ENCODE data around the gene RERE. TPM values are rescaled to one million over a fixed set of nuclear protein-coding genes. Genes with fewer than 3 reads are reported as not detected.
"Not testable (repeated sequence)": the region's sequence is repeated elsewhere in the genome, so short reads cannot be mapped to it uniquely, and the experiment has no call there.

The RERE gene
- total RNA-seq, 4 donors from 2014 or later: 86.4 to 111 (median 103) TPM

DNA sequence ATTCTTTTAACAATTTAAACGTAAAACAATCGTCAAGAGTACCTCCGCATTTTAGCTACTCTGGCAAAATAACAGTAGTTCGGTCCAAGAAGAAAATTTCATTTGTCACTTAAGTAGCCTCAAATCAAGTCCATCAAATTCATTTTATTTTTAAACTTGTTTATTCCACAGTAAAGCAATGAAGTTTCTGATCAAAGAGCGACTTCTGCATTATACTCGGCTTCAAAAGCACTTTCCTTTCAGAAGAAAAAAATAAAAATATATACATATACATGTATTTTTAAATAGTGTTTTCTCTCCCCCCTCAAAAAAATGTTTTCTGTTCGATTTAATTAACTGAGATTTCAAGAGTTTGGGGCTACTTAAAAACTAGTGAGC lies 115.0 kb downstream of the RERE start:
- Histone ChIP-seq H3K4me1 (peaks cover 0 to 52% (median 26%) of the 10 kb centered on the region in 4 donors), H3K4me3 (peak overlapping the region; percentile 58 to 81 (median 68)), H3K27ac (peak overlapping the region; percentile 33 to 93 (median 87)), H3K9me3 (no peaks in the 10 kb centered on the region), H3K27me3 (no peaks in the 10 kb centered on the region), H3K36me3 (no peaks in the 10 kb centered on the region)
- TF ChIP-seq, protein P1, sequence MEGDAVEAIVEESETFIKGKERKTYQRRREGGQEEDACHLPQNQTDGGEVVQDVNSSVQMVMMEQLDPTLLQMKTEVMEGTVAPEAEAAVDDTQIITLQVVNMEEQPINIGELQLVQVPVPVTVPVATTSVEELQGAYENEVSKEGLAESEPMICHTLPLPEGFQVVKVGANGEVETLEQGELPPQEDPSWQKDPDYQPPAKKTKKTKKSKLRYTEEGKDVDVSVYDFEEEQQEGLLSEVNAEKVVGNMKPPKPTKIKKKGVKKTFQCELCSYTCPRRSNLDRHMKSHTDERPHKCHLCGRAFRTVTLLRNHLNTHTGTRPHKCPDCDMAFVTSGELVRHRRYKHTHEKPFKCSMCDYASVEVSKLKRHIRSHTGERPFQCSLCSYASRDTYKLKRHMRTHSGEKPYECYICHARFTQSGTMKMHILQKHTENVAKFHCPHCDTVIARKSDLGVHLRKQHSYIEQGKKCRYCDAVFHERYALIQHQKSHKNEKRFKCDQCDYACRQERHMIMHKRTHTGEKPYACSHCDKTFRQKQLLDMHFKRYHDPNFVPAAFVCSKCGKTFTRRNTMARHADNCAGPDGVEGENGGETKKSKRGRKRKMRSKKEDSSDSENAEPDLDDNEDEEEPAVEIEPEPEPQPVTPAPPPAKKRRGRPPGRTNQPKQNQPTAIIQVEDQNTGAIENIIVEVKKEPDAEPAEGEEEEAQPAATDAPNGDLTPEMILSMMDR (IDR thresholded peaks at IDR 0.05): no peak
- TF ChIP-seq POLR2A (IDR thresholded peaks at IDR 0.05): no peak
- 11 to 14% methylated on average over 7 of the region's 7 CpGs for WGBS, 2 donors
- DNase-seq (ENCODE audit: low spot score in 2 of 2): no peak

DNA sequence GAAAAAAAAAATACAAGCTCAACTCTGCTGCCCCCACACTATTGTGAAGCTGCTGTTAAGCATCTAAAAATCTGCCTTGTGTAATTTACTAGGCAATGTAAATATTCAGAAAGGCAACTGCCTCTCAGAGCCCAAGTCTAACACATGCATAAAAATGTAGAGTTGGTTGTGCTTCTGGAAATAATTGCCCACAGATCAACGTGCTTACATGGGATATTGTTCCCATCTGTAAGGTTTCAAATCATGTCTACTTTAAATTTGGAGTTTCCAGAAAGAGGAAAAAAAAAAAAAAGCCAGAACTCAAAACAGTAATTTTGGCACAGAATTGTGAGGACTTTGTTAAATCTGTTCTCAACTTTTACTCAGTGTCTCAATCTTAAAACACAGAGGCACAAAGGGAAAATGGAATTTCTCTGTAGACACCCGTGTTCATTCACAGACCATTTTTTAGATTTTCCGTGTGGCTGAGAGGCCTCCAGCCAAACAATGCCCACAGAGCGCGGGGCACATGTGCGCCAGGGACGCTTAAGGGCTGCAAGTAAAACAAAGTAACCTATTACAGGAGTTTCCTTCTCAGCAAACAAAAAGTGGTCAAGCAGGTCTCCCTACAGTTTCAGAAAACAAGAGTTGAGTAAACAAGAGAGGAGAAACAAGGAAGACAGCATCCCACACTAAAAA lies 115.5 kb downstream of the RERE start:
- H3K36me3 ChIP-seq: no peaks in the 10 kb centered on the region
- TF ChIP-seq, protein P1 (IDR thresholded peaks at IDR 0.05): no peak
- TF ChIP-seq EP300 (IDR thresholded peaks at IDR 0.05) (no peak), POLR2A (IDR thresholded peaks at IDR 0.05) (no peak)
- peak overlapping the region; percentile 58 to 81 (median 68) for H3K4me3 ChIP-seq
- 12% methylated on average over 7 of the region's 7 CpGs for WGBS, 2 donors
- H3K27ac ChIP-seq: peak overlapping the region; percentile 33 to 93 (median 87)
- DNase-seq (ENCODE audit: low spot score in 2 of 2): no peak
- peaks cover 0 to 46% (median 26%) of the 10 kb centered on the region in 4 donors for H3K4me1 ChIP-seq
- H3K9me3 ChIP-seq: no peaks in the 10 kb centered on the region
- no peaks in the 10 kb centered on the region for H3K27me3 ChIP-seq

DNA sequence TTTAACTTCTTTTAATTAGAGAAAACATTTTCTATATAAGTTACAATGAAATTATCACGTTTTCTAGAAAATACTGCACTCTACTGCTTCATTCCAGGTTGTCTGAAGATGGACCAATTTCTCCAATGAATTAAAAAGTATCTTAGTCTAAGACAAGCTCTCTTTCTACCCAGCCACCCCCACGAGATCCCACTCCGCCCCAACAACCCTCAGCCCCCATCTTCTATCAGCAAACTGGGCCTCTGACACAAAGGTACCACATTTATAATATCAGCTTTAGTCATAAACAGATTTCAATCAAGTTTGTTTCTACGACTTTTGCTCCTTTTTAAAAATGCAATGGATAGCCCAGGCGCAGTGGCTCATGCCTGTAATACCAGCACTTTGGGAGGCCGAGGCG lies 117.8 kb downstream of the RERE start:
- Histone ChIP-seq H3K4me3 (no peak overlapping the region), H3K36me3 (no peaks in the 10 kb centered on the region), H3K4me1 (peaks cover 0 to 43% (median 26%) of the 10 kb centered on the region in 4 donors), H3K27ac (peak overlapping the region in 1 of 4 donors; percentile 93), H3K9me3 (no peaks in the 10 kb centered on the region), H3K27me3 (no peaks in the 10 kb centered on the region)
- TF ChIP-seq, protein P1 (IDR thresholded peaks at IDR 0.05): no peak
- TF ChIP-seq EP300 (IDR thresholded peaks at IDR 0.05) (no peak), POLR2A (IDR thresholded peaks at IDR 0.05) (no peak)
- WGBS, 2 donors: 91 to 95% methylated on average over 7 of the region's 7 CpGs
- no peak for DNase-seq (ENCODE audit: low spot score in 2 of 2)

DNA sequence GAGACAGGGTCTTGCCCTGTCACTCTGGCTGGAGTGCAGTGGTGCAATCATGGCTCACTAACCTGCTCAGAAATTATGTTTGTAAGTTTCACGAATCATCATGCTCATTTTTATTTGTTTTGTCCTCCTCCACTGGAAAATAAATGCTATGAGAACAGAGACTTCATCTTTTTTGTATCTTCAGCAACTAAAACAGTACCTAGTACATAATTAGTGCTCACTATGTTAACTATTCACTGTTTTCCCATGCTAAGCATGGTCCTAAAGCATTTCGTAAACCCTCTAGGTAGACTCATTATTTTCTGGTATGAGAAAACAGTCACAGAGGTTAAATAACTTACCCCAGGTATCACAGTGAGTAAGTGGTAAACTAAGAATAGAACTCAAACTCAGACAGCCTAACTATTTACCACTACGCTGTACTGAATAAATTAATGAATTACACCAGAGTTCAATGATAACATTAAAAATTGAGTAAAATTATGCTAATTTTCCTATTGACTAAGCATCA lies 118.4 kb downstream of the RERE start:
- Histone ChIP-seq H3K27me3 (no peaks in the 10 kb centered on the region), H3K36me3 (no peaks in the 10 kb centered on the region), H3K27ac (peak overlapping the region in 2 of 4 donors; percentile 3 to 32), H3K9me3 (no peaks in the 10 kb centered on the region), H3K4me1 (peaks cover 0 to 44% (median 26%) of the 10 kb centered on the region in 4 donors), H3K4me3 (no peak overlapping the region)
- TF ChIP-seq, protein P1 (IDR thresholded peaks at IDR 0.05): no peak
- TF ChIP-seq POLR2A (IDR thresholded peaks at IDR 0.05) (no peak), EP300 (IDR thresholded peaks at IDR 0.05) (no peak)
- no peak for DNase-seq (ENCODE audit: low spot score in 2 of 2)
- WGBS, 2 donors: 80 to 83% methylated on average over 3 of the region's 3 CpGs

DNA sequence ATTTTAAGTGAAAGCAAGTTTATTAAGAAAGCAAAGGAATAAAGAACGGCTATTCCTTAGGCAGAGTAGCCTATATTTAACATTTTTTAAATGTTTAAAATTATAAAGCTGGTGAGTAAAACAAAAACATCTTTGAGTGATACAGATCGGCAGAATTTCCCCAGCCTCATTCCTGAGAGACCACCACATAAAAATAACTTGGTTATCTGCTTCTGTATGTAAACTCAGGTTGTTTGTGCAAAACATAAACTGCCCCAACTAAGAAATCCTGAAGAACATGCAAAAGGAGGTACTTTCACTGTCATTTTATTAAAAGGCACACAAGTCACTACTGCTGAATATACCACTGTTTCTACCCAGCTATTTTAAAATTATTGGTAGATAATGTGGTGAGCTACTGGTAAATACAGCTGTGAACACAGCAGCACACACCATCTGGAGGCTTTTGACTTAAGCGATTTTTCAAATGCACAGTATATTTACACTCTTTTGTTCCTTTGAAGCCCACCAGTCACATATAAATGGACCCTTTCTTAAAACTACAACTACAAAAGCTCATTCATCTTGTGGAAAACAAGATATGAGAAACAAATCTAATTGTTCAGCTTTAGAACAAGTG lies 119.3 kb downstream of the RERE start:
- 22 to 31% methylated on average over 3 of the region's 3 CpGs for WGBS, 2 donors
- Histone ChIP-seq H3K4me1 (peaks cover 0 to 47% (median 26%) of the 10 kb centered on the region in 4 donors), H3K4me3 (no peak overlapping the region), H3K27ac (peak overlapping the region in 2 of 4 donors; percentile 3 to 32), H3K27me3 (no peaks in the 10 kb centered on the region), H3K9me3 (no peaks in the 10 kb centered on the region), H3K36me3 (no peaks in the 10 kb centered on the region)
- TF ChIP-seq POLR2A (IDR thresholded peaks at IDR 0.05) (no peak), EP300 (IDR thresholded peaks at IDR 0.05) (no peak)
- TF ChIP-seq, protein P1 (IDR thresholded peaks at IDR 0.05): no peak
- no peak for DNase-seq (ENCODE audit: low spot score in 2 of 2)

DNA sequence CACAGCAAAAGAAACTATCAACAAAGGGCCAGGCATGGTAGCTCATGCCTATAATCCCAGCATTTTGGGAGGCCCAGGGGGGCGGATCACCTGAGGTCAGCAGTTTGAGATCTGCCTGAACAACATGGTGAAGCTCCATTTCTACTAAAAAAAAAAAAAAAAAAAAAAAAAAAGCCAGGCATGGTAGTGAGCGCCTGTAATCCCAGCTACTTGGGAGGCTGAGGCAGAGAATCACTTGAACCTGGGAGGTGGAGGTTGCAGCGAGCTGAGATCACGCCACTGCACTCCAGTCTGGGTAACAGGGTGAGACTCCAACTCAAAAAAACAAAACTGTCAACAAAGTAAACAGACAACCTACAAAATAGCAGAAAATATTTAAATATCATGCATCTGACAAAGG lies 122.0 kb downstream of the RERE start:
- H3K9me3 ChIP-seq; H3K36me3 ChIP-seq; DNase-seq (ENCODE audit: low spot score in 2 of 2); H3K4me3 ChIP-seq; H3K27me3 ChIP-seq; H3K27ac ChIP-seq: not testable (repeated sequence)
- peaks cover 0 to 34% (median 10%) of the 10 kb centered on the region in 4 donors for H3K4me1 ChIP-seq
- WGBS, 2 donors: 98 to 99% methylated on average over 4 of the region's 4 CpGs
